Measurements from ENCODE around the gene DUSP6. TPM values are rescaled to one million over a fixed set of nuclear protein-coding genes. Genes with fewer than 3 reads are reported as not detected.

The DUSP6 gene
- total and polyA plus RNA-seq, 9 of the 15 experiments (the other 6 are each of a cell fraction or from before 2014, with no cell fraction given) = 0.04 to 0.60 (median 0.08) TPM; not detected in 2

DNA sequence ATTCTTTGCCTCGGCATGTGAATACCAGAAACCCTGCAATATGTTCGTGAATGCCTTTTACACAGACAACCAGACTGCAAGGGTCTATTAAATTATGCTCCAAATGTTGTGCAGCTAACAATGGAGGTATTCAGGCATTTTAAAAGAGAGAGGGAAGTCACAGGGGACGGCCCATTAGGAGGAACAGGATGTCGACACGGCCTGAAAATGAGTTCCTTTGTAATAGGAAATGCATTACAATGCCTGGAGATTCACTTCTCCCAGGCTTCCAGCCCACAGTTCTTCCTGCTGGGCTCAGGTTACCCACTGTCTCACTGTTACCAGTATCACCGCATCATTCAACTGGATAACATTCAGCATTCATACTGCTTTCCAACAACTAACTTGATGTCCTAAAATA lies 2.5 kb downstream of the DUSP6 start:
- TF ChIP-seq GTF2B (IDR thresholded peaks at IDR 0.05; ENCODE audit: extremely low read depth, insufficient read length) (no peak), GTF2F1 (IDR thresholded peaks at IDR 0.05; ENCODE audit: low read depth, low read length) (no peak), ZNF830 (CRISPR knock-in tag; IDR thresholded peaks at IDR 0.05) (no peak), CBFA2T2 (conservative IDR thresholded peaks at IDR 0.05) (no peak), HDAC6 (IDR thresholded peaks at IDR 0.05; ENCODE audit: low read depth, low read length) (no peak), ZNF23 (CRISPR knock-in tag; IDR thresholded peaks at IDR 0.05) (no peak), NELFE (IDR thresholded peaks at IDR 0.05; ENCODE audit: insufficient read depth, insufficient read length) (no peak), PHF21A (IDR thresholded peaks at IDR 0.05; ENCODE audit: borderline replicate concordance, low read depth) (no peak), FOXP1 (CRISPR knock-in tag; IDR thresholded peaks at IDR 0.05) (no peak), ZNF668 (CRISPR knock-in tag; IDR thresholded peaks at IDR 0.05) (no peak), NCOR1 (IDR thresholded peaks at IDR 0.05) (no peak)
- TF ChIP-seq, protein P1, sequence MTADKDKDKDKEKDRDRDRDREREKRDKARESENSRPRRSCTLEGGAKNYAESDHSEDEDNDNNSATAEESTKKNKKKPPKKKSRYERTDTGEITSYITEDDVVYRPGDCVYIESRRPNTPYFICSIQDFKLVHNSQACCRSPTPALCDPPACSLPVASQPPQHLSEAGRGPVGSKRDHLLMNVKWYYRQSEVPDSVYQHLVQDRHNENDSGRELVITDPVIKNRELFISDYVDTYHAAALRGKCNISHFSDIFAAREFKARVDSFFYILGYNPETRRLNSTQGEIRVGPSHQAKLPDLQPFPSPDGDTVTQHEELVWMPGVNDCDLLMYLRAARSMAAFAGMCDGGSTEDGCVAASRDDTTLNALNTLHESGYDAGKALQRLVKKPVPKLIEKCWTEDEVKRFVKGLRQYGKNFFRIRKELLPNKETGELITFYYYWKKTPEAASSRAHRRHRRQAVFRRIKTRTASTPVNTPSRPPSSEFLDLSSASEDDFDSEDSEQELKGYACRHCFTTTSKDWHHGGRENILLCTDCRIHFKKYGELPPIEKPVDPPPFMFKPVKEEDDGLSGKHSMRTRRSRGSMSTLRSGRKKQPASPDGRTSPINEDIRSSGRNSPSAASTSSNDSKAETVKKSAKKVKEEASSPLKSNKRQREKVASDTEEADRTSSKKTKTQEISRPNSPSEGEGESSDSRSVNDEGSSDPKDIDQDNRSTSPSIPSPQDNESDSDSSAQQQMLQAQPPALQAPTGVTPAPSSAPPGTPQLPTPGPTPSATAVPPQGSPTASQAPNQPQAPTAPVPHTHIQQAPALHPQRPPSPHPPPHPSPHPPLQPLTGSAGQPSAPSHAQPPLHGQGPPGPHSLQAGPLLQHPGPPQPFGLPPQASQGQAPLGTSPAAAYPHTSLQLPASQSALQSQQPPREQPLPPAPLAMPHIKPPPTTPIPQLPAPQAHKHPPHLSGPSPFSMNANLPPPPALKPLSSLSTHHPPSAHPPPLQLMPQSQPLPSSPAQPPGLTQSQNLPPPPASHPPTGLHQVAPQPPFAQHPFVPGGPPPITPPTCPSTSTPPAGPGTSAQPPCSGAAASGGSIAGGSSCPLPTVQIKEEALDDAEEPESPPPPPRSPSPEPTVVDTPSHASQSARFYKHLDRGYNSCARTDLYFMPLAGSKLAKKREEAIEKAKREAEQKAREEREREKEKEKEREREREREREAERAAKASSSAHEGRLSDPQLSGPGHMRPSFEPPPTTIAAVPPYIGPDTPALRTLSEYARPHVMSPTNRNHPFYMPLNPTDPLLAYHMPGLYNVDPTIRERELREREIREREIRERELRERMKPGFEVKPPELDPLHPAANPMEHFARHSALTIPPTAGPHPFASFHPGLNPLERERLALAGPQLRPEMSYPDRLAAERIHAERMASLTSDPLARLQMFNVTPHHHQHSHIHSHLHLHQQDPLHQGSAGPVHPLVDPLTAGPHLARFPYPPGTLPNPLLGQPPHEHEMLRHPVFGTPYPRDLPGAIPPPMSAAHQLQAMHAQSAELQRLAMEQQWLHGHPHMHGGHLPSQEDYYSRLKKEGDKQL (CRISPR knock-in tag; IDR thresholded peaks at IDR 0.05; ENCODE audit: borderline replicate concordance) = no peak
- no peak overlapping the region for H3K9ac ChIP-seq (ENCODE audit: insufficient read depth in 1 of 2, low read depth in 2 of 2, low read length in 2 of 2)
- no peaks in the 10 kb centered on the region; the same call in 1 of the 2 replicates for H3K9me3 ChIP-seq (replicated peaks; ENCODE audit: control insufficient read depth, insufficient read depth, low read depth, low read length)
- ATAC-seq (no peak), FAIRE-seq (no peak), DNase-seq (ENCODE audit: extremely low read depth in 1 of 4, low spot score in 3 of 4) (no peak)
- 13% methylated on average over 6 of the region's 6 CpGs for WGBS (ENCODE audit: insufficient coverage, low coverage, missing lambda C conversion rate)
- H3K4me3 ChIP-seq = no peak overlapping the region
- POLR2A ChIA-PET = no interaction called here
- no TSS peak for BruUV-seq (replicated peaks)
- H3K9me1 ChIP-seq (ENCODE audit: control insufficient read depth, insufficient read depth, low read length) = no peaks in the 10 kb centered on the region
- CTCF ChIA-PET (ENCODE audit: low intra/inter-chr PET ratio) = no interaction called here
- H3K27ac ChIP-seq (ENCODE audit: extremely low read depth, low read depth, low read length) = no peak overlapping the region
- no peaks in the 10 kb centered on the region for H3K79me2 ChIP-seq (ENCODE audit: control insufficient read depth, insufficient read depth, low read length)
- peaks cover 0 to 22% of the 10 kb centered on the region in 2 experiments for H3K4me1 ChIP-seq (replicated peaks in 1 of 2; ENCODE audit: control insufficient read depth in 2 of 2, insufficient read depth in 2 of 2, low read length in 2 of 2)
- in situ Hi-C loops (cut with MboI) = no loop called here
- H3K4me2 ChIP-seq (ENCODE audit: insufficient read depth, low read length) = no peak overlapping the region
- no peaks in the 10 kb centered on the region; a peak in 1 of 5 replicates for H3K27me3 ChIP-seq (ENCODE audit: control insufficient read depth in 2 of 2, insufficient read depth in 2 of 2, low read length in 2 of 2)
- intact Hi-C loops (cut with micrococcal nuclease) = no loop called here
- H2AFZ ChIP-seq (ENCODE audit: low read depth, low read length) = no peak overlapping the region
- H4K20me1 ChIP-seq (replicated peaks; ENCODE audit: control insufficient read depth, insufficient read depth, low read length) = no peaks in the 10 kb centered on the region
- H3K36me3 ChIP-seq (ENCODE audit: control insufficient read depth, insufficient read depth, low read length) = no peaks in the 10 kb centered on the region

Data from K562 (cell line).